GM13976 (cell line): ENCODE results near the gene WDR17.

ENCODE experiments used
- DNase-seq: peaks from one replicate; pipeline ENCODE4 v3.0.0; 2012; ENCODE audit warnings: low spot score
- CTCF ChIP-seq: IDR thresholded peaks from 2 replicates; pipeline ENCODE4 v1.5.1; 2012; ENCODE audit warnings: borderline replicate concordance, mild to moderate bottlenecking; ENCODE audit not compliant: insufficient read depth; ENCODE audit errors: extremely low read depth, missing control alignments, control extremely low read depth
- in situ Hi-C: fragments of 300-500 bp; cut with MboI; formaldehyde crosslinking; loops from one replicate; pipeline ENCODE4 v1.12.0; 2022; ENCODE audit warnings: low sequenced_read_pairs, mixed read lengths, inconsistent platforms; ENCODE audit not compliant: unreplicated experiment

WDR17 gene

GRCh38 chr4:176150356-176150682 is 84.7 kb downstream of the WDR17 start:
- in situ Hi-C loops, result no loop called here
- TF ChIP-seq CTCF, result no peak
- DNase-seq, result no peak

GRCh38 chr4:176150704-176151103 is 85.1 kb downstream of the WDR17 start:
- no peak for TF ChIP-seq CTCF
- DNase-seq, result no peak
- in situ Hi-C loops, result no loop called here

- no peak for DNase-seq
- TF ChIP-seq CTCF, result no peak
- in situ Hi-C loops, result no loop called here
Measured at GRCh38 chr4:176153124-176153523, 87.5 kb downstream of the WDR17 start.

- DNase-seq, result no peak
- TF ChIP-seq CTCF, result no peak
- in situ Hi-C loops, result no loop called here
Measured at GRCh38 chr4:176156656-176157055, 91.0 kb downstream of the WDR17 start.

GRCh38 chr4:176163041-176163440 is 97.4 kb downstream of the WDR17 start:
- in situ Hi-C loops, result no loop called here
- TF ChIP-seq CTCF, result no peak
- no peak for DNase-seq

- in situ Hi-C loops, result no loop called here
- TF ChIP-seq CTCF, result no peak
- no peak for DNase-seq
Measured at GRCh38 chr4:176185051-176185450, 119.4 kb downstream of the WDR17 start.

- DNase-seq, result no peak
- in situ Hi-C loops, result no loop called here
- TF ChIP-seq CTCF, result no peak
Measured at GRCh38 chr4:176186067-176186466, 120.4 kb downstream of the WDR17 start.
